GM23338 (cell line): Measurements from ENCODE around the gene SPACA4. TPM values are rescaled to one million over a fixed set of nuclear protein-coding genes. Genes with fewer than 3 reads are reported as not detected.
A peak's percentile ranks its signal among the peaks of the same experiment; 100 is the strongest.

Experiments
- ATAC-seq: fragments of 200-7000 bp; cut with Tn5 transposase; 3 replicates; pipeline ENCODE4 v1.9.1; 2020
- DNase-seq: peaks from one replicate; pipeline ENCODE4 v3.0.0-alpha.2; 2015; ENCODE audit warnings: low spot score
- H2AFZ ChIP-seq: fragments of 200-600 bp; sonication (generic); 2 replicates; pipeline ENCODE4 v1.8.0; 2016; ENCODE audit warnings: antibody characterized with exemption, mild to moderate bottlenecking, moderate library complexity
- H3F3A ChIP-seq: fragments of 200-600 bp; sonication (generic); replicated peaks from 2 replicates; pipeline ENCODE4 v1.8.0; 2017; ENCODE audit warnings: antibody characterized with exemption, mixed run types, low read depth
- H3K27ac ChIP-seq: fragments of 200-600 bp; sonication (generic); 2 replicates; pipeline ENCODE4 v1.6.1; 2016; ENCODE audit warnings: low read depth
- H3K27me3 ChIP-seq: fragments of 200-600 bp; sonication (generic); 2 replicates; pipeline ENCODE4 v1.8.0; 2016; ENCODE audit warnings: mild to moderate bottlenecking, mixed run types, moderate library complexity; ENCODE audit not compliant: insufficient read depth
- H3K36me3 ChIP-seq: fragments of 200-600 bp; sonication (generic); 2 replicates; pipeline ENCODE4 v1.8.0; 2016; ENCODE audit warnings: mild to moderate bottlenecking; ENCODE audit not compliant: insufficient read depth
- H3K4me1 ChIP-seq: fragments of 200-600 bp; sonication (generic); 2 replicates; pipeline ENCODE4 v1.8.0; 2016; ENCODE audit warnings: mild to moderate bottlenecking, moderate library complexity; ENCODE audit not compliant: insufficient read depth
- H3K4me2 ChIP-seq: fragments of 200-600 bp; sonication (generic); 2 replicates; pipeline ENCODE4 v1.7.1; 2017; ENCODE audit warnings: mixed run types
- H3K4me3 ChIP-seq: fragments of 200-600 bp; sonication (generic); 2 replicates; pipeline ENCODE4 v1.6.1; 2016; ENCODE audit warnings: mixed run types
- H3K79me2 ChIP-seq: fragments of 200-600 bp; sonication (generic); replicated peaks from 2 replicates; pipeline ENCODE4 v1.8.0; 2017; ENCODE audit warnings: mild to moderate bottlenecking; ENCODE audit not compliant: insufficient read depth
- H3K9me2 ChIP-seq: fragments of 200-600 bp; sonication (generic); 2 replicates; pipeline ENCODE4 v1.8.0; 2017; ENCODE audit not compliant: insufficient read depth
- H4K20me1 ChIP-seq: fragments of 200-600 bp; sonication (generic); replicated peaks from 2 replicates; pipeline ENCODE4 v1.8.0; 2017; ENCODE audit warnings: mild to moderate bottlenecking; ENCODE audit not compliant: insufficient read depth
- H3K27ac Mint-ChIP-seq: 2 replicates; pipeline ENCODE4 v1.8.0; 2020; ENCODE audit warnings: inconsistent platforms, mild to moderate bottlenecking, moderate library complexity, mixed read lengths
- H3K27me3 Mint-ChIP-seq: 3 replicates; pipeline ENCODE4 v1.8.0; 2022; ENCODE audit warnings: low read depth, mild to moderate bottlenecking, moderate library complexity, mixed read lengths, inconsistent platforms; ENCODE audit not compliant: insufficient read depth, poor library complexity
- H3K36me3 Mint-ChIP-seq: 3 replicates; pipeline ENCODE4 v1.8.0; 2021; ENCODE audit warnings: low read depth, mild to moderate bottlenecking, inconsistent platforms, moderate library complexity, mixed read lengths
- H3K4me1 Mint-ChIP-seq: 3 replicates; pipeline ENCODE4 v1.8.0; 2020; ENCODE audit warnings: mild to moderate bottlenecking, inconsistent platforms, mixed read lengths
- H3K4me3 Mint-ChIP-seq: 3 replicates; pipeline ENCODE4 v1.8.0; 2021; ENCODE audit warnings: moderate library complexity, mild to moderate bottlenecking, inconsistent platforms, mixed read lengths
- H3K9me3 Mint-ChIP-seq: 3 replicates; pipeline ENCODE4 v1.8.0; 2020; ENCODE audit warnings: moderate library complexity, mild to moderate bottlenecking, inconsistent platforms, mixed read lengths
- CREB1 ChIP-seq: fragments of 250-450 bp; sonication (Bioruptor Pico); IDR thresholded peaks from 2 replicates; pipeline ENCODE4 v1.5.0; 2020; ENCODE audit warnings: low read depth, mild to moderate bottlenecking, moderate library complexity
- ETS1 ChIP-seq: IDR thresholded peaks from 2 replicates; pipeline ENCODE4 v1.6.1; 2016; ENCODE audit warnings: antibody characterized with exemption
- EZH2 ChIP-seq: fragments of 200-600 bp; sonication (generic); IDR thresholded peaks from one replicate; pipeline ENCODE4 v1.8.0; 2017; ENCODE audit warnings: antibody characterized with exemption, mild to moderate bottlenecking, low read depth; ENCODE audit not compliant: unreplicated experiment
- REST ChIP-seq: IDR thresholded peaks from one replicate; pipeline ENCODE4 v1.6.1; 2018; ENCODE audit warnings: antibody characterized with exemption; ENCODE audit not compliant: unreplicated experiment
- ZNF114 ChIP-seq: fragments of 250-450 bp; sonication (Bioruptor Pico); IDR thresholded peaks from 2 replicates; pipeline ENCODE4 v1.5.0; 2020; ENCODE audit warnings: mild to moderate bottlenecking, moderate library complexity
- ZNF462 ChIP-seq: fragments of 250-450 bp; sonication (Bioruptor Pico); IDR thresholded peaks from 2 replicates; pipeline ENCODE4 v1.5.0; 2020; ENCODE audit warnings: mild to moderate bottlenecking, moderate library complexity
- polyA plus RNA-seq: library from polyadenylated mRNA; unstranded; fragments of >200 nt; fragmentation: Nextera tagmentation; extraction: Ambion mirVana; gene quantifications from 2 replicates; pipeline ENCODE4 v1.2.1, GENCODE V29; 2016
- total RNA-seq: library from RNA; depleted of rRNA; stranded (reverse); fragments of >200 nt; shearing (Covaris generic); gene quantifications from 2 replicates; pipeline ENCODE4 v1.2.3, GENCODE V29; 2014

The SPACA4 gene
- total and polyA plus RNA-seq, 2 experiments from 2014 or later: not detected

GRCh38 chr19:48654299-48655059, 47.9 kb downstream of the SPACA4 start:
- no peaks in the 10 kb centered on the region for H3K9me2 ChIP-seq
- H3K4me3 ChIP-seq: no peak overlapping the region
- no peak overlapping the region for H3K4me2 ChIP-seq
- H3K36me3 ChIP-seq: no peaks in the 10 kb centered on the region
- no peaks in the 10 kb centered on the region for H4K20me1 ChIP-seq
- no peak for DNase-seq
- no peaks in the 10 kb centered on the region for H3K4me1 ChIP-seq
- Mint-ChIP-seq H3K9me3 (peaks cover 3% of the 10 kb centered on the region; the same call in 1 of the 3 replicates), H3K4me1 (peaks cover 11% of the 10 kb centered on the region), H3K4me3 (no peak overlapping the region), H3K27ac (no peak overlapping the region), H3K36me3 (no peaks in the 10 kb centered on the region; the same call in 1 of the 3 replicates), H3K27me3 (peaks cover 9% of the 10 kb centered on the region)
- TF ChIP-seq REST (no peak), ZNF114 (CRISPR knock-in tag) (no peak), CREB1 (CRISPR knock-in tag) (no peak)
- peak overlapping the region; percentile 81; the same call in 1 of the 2 replicates for H2AFZ ChIP-seq
- H3K27me3 ChIP-seq: no peaks in the 10 kb centered on the region
- no peaks in the 10 kb centered on the region for H3K79me2 ChIP-seq
- no peak overlapping the region for H3K27ac ChIP-seq
- no peaks in the 10 kb centered on the region for H3F3A ChIP-seq
- ATAC-seq: no peak

- Histone ChIP-seq H3K4me2 (no peak overlapping the region), H3K4me3 (no peak overlapping the region), H2AFZ (peak overlapping the region; percentile 11; the same call in 1 of the 2 replicates), H3K27ac (no peak overlapping the region), H3K36me3 (no peaks in the 10 kb centered on the region), H3K79me2 (no peaks in the 10 kb centered on the region), H3K9me2 (no peaks in the 10 kb centered on the region), H4K20me1 (no peaks in the 10 kb centered on the region), H3K27me3 (no peaks in the 10 kb centered on the region), H3F3A (no peaks in the 10 kb centered on the region), H3K4me1 (no peaks in the 10 kb centered on the region)
- Mint-ChIP-seq H3K27me3 (peaks cover 9% of the 10 kb centered on the region), H3K9me3 (peaks cover 8% of the 10 kb centered on the region), H3K27ac (no peak overlapping the region), H3K4me3 (no peak overlapping the region), H3K36me3 (peaks cover 4% of the 10 kb centered on the region; the same call in 2 of the 3 replicates), H3K4me1 (peaks cover 11% of the 10 kb centered on the region)
- ATAC-seq: peak; percentile 18; the same call in 2 of the 3 replicates
- DNase-seq: no peak
- TF ChIP-seq ETS1: no peak
- TF ChIP-seq ZNF462 (CRISPR knock-in tag): no peak
- TF ChIP-seq EZH2: no peak
Measured at GRCh38 chr19:48656840-48657474, 50.4 kb downstream of the SPACA4 start.
